ENCODE measurements around the gene FOXD3. TPM values are rescaled to one million over a fixed set of nuclear protein-coding genes. Genes with fewer than 3 reads are reported as not detected.

Gene FOXD3
- total and polyA plus RNA-seq, 3 donors from 2014 or later: 0.37 to 3.5 (median 0.69) TPM

DNA sequence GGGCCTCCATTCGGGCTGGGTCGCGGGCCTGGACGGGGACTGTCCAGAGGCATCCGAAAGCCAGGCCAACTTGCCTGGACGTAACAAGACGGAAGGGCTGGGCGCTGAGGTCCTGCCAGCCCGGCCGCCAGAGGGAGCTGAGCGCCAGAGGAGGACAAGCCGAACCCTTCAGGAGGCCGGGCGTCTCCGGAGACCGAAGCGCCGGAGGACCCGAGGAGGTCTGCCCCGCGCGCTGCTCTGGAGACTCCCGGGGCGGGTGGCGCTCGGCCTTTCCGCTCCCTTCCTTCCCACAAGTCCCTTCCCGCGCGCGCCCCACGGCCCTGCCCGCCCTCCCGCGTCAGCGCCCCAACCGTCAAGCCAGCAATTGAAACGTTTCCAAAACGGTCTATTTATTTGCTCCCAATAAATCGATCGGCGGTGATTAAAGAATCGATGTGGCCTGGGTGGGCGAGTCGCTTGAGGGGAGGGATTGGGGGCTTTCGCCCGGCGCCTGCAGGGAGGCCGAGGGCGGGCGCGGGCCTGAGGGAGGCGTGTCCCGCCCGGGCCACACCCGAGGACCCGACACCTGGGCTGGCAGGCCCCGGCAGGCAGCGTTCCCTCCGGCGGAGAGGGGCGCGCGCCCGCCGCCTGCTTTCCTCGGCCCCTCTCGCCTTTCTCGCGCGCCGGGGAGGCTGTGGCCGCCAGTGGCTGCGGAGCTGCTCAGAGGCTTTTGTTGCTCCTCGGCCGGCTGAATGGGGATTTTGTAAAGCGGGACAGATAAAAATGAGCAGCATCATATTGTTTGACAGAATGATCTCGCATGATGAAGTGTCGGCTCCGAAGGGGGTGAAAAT lies 5.2 kb upstream of the FOXD3 start:
- Histone ChIP-seq H3K27ac (peak overlapping the region in 1 of 2 donors; percentile 9), H3K4me3 (peak overlapping the region; percentile 49 to 52), H3K4me1 (peaks cover 7% of the 10 kb centered on the region), H3K9me3 (no peaks in the 10 kb centered on the region), H3K36me3 (ENCODE audit: low read depth, missing control alignments) (no peaks in the 10 kb centered on the region), H3K27me3 (no peaks in the 10 kb centered on the region)
- DNase-seq: peak; percentile 54
- intact Hi-C loops (cut with DNase I; ENCODE audit: low total_unique reads): no loop called here
- WGBS, 2 donors: 2 to 5% methylated on average over 42 to 78 of the region's 80 CpGs
- TF ChIP-seq, protein P1, sequence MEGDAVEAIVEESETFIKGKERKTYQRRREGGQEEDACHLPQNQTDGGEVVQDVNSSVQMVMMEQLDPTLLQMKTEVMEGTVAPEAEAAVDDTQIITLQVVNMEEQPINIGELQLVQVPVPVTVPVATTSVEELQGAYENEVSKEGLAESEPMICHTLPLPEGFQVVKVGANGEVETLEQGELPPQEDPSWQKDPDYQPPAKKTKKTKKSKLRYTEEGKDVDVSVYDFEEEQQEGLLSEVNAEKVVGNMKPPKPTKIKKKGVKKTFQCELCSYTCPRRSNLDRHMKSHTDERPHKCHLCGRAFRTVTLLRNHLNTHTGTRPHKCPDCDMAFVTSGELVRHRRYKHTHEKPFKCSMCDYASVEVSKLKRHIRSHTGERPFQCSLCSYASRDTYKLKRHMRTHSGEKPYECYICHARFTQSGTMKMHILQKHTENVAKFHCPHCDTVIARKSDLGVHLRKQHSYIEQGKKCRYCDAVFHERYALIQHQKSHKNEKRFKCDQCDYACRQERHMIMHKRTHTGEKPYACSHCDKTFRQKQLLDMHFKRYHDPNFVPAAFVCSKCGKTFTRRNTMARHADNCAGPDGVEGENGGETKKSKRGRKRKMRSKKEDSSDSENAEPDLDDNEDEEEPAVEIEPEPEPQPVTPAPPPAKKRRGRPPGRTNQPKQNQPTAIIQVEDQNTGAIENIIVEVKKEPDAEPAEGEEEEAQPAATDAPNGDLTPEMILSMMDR (IDR thresholded peaks at IDR 0.05): no peak
- no peak for TF ChIP-seq POLR2A (IDR thresholded peaks at IDR 0.05)

DNA sequence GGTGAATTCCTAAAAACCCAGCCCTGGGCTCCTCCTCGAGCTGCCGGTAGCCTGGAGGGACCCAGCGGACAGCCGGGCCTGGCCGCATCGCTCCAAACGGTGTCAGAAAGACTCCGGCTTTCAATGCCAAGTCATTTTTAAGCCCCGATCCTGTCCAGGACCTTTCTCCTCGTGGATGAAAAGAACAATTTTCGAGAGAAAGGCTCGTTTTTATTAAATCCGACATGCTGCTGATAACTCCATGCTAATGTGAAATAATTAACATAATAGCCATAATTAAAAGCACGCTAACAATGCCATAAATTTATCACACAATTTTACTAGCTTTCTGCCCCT lies 4.6 kb upstream of the FOXD3 start:
- Histone ChIP-seq H3K4me1 (peaks cover 13% of the 10 kb centered on the region), H3K27me3 (no peaks in the 10 kb centered on the region), H3K27ac (peak overlapping the region in 1 of 2 donors; percentile 9), H3K9me3 (no peaks in the 10 kb centered on the region), H3K36me3 (ENCODE audit: low read depth, missing control alignments) (no peaks in the 10 kb centered on the region), H3K4me3 (peak overlapping the region; percentile 49 to 52)
- TF ChIP-seq POLR2A (IDR thresholded peaks at IDR 0.05): no peak
- TF ChIP-seq, protein P1 (IDR thresholded peaks at IDR 0.05): no peak
- intact Hi-C loops (cut with DNase I; ENCODE audit: low total_unique reads): no loop called here
- DNase-seq: no peak
- WGBS, 2 donors: 9 to 14% methylated on average over 14 of the region's 14 CpGs

DNA sequence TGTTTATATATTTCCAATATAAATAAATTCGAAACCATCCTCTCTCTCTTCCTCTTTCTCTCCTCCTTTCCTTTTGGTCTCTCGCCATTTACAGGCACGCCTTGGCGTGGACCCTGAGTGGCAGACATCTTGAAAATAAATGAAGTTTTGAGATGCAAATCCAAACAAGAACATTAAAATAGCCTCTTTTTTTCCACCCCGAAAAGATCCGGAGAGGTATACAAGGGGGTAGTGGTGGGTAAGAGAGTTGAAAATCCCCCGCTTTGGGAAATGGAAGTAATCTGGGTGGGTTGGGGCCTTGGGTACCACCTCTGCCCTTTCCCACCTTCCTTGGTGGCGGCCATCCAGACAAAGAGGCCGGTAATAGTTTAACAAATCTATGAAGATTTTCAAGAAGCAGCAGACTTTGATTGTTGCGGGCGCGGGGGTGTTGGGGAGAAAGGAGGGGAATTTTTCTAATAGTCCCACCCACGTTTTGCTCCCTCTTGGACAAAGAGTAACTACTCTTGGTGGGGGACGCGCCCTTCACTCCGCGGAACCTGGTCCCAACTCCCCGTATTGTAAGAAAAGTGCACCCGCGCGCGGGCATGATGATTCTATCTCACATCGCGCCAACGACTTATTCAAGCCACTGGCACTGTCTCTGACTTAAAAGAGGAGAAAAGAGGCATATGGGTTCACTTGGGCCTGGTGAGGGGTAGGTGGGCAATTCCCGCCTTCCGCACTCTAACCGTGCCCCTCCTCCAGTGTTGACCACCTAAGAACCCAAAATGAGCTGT lies 4.0 kb upstream of the FOXD3 start:
- intact Hi-C loops (cut with DNase I; ENCODE audit: low total_unique reads): no loop called here
- H3K4me1 ChIP-seq: peaks cover 14% of the 10 kb centered on the region
- H3K9me3 ChIP-seq: no peaks in the 10 kb centered on the region
- TF ChIP-seq, protein P1 (IDR thresholded peaks at IDR 0.05): no peak
- TF ChIP-seq POLR2A (IDR thresholded peaks at IDR 0.05): no peak
- H3K27me3 ChIP-seq: no peaks in the 10 kb centered on the region
- H3K36me3 ChIP-seq (ENCODE audit: low read depth, missing control alignments): no peaks in the 10 kb centered on the region
- no peak for DNase-seq
- H3K4me3 ChIP-seq: peak overlapping the region in 1 of 2 donors; percentile 52
- no peak overlapping the region for H3K27ac ChIP-seq
- WGBS, 2 donors: 13 to 14% methylated on average over 28 of the region's 28 CpGs

DNA sequence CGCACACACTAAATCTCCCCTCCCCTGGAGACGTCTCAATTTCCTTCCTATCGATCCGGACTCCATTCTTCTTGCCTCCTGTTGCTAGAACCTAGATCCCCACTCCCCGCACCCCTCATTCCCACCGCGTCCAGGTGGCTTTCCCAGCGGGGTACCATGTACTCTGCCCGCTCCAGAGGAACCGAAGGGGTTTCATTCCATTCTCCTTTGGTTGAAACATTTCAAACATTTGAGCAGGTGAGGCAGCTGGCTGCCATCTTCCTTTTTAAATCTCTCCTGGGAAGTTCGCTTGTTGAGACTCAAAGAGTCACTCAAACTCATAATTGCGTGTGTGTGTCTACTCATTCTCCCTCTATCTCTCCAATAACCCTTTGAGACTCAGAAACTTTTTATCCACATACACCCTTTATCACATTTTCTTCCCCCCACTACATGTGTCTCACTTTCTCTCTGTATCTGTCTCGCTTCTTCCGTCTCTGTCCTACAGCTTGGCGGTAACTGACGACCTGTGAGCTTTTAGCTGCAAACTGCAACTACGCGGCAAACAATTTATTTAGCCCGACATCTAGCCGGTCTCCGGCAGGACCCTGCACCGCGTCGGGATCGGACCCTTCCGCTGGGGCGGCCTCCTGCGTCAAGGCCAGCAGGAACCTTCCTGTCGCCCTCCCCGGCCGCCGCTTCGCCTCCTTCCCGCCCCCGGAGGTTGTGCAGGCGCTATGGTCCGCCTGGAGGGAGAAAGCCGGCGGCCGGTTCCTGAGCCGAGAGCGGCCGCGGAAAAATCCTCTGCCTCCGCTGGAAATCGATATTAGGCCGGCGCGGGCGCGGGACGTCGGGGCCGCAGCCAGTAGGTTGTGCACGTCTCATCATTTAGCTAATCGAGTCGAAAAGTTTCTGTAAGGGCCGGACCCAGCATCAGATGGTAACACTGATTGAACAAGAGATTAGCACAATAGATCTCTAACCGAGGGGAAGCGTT lies 3.0 kb upstream of the FOXD3 start:
- H3K27ac ChIP-seq: no peak overlapping the region

More for the DNA sequence above, 3.0 kb upstream of the FOXD3 start:
- Histone ChIP-seq H3K9me3 (no peaks in the 10 kb centered on the region), H3K36me3 (ENCODE audit: low read depth, missing control alignments) (no peaks in the 10 kb centered on the region), H3K27me3 (no peaks in the 10 kb centered on the region), H3K4me1 (peaks cover 14% of the 10 kb centered on the region), H3K4me3 (no peak overlapping the region)
- DNase-seq: no peak
- intact Hi-C loops (cut with DNase I; ENCODE audit: low total_unique reads): no loop called here
- TF ChIP-seq, protein P1 (IDR thresholded peaks at IDR 0.05): no peak
- TF ChIP-seq POLR2A (IDR thresholded peaks at IDR 0.05): no peak
- 7 to 15% methylated on average over 20 to 58 of the region's 60 CpGs for WGBS, 2 donors
